ENCODE data around the gene MESD. TPM values are rescaled to one million over a fixed set of nuclear protein-coding genes. Genes with fewer than 3 reads are reported as not detected.

The MESD gene
- total RNA-seq, 5 donors from 2014 or later (not counting 1 experiment from before 2014, with no cell fraction given): 17.7 to 32.8 (median 30.7) TPM

DNA sequence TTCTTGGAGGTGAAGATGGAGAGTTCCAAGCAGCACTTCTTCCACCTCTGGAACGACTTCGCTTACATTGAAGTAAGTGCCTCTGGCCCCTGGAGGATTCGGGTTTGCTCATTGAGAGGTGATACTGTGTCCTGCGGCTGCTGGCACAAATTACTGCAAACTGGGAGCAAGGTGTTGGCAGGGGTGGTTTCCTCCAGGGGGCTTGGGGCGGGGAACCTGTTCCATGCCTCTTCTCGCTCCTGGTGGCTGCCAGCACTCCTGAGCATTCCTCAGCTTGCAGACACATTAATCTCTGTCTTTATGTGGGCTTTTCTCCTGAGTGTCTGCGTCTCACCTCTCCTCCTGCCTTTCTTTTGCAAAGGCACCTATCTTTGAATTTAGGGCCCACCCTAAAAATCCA is 47.4 kb downstream of the MESD start:
- H3K36me3 ChIP-seq (ENCODE audit: control insufficient read depth in 2 of 2, extremely low read depth in 1 of 2, insufficient read depth in 1 of 2, low read length in 1 of 2): peaks cover 36 to 37% of the 10 kb centered on the region in 2 donors
- Mint-ChIP-seq H3K4me1 (no peaks in the 10 kb centered on the region), H3K27me3 (no peaks in the 10 kb centered on the region), H3K27ac (no peak overlapping the region), H3K36me3 (peaks cover 62% of the 10 kb centered on the region), H3K9me3 (no peaks in the 10 kb centered on the region), H3K4me3 (no peak overlapping the region)
- DNase-seq (no peak), ATAC-seq (replicated peaks in 1 of 4) (no peak)
- no peaks in the 10 kb centered on the region for H3K27me3 ChIP-seq (replicated peaks in 1 of 2; ENCODE audit: control insufficient read depth in 2 of 2, extremely low read depth in 1 of 2, insufficient read depth in 2 of 2, low read length in 1 of 2)
- H3K4me3 ChIP-seq (ENCODE audit: control insufficient read depth in 1 of 2, extremely low read depth in 1 of 2, low read length in 1 of 2): no peak overlapping the region
- no peaks in the 10 kb centered on the region for H3K9me3 ChIP-seq
- WGBS (ENCODE audit: insufficient coverage): no CpG with 5 or more reads among the region's 7 CpGs
- H3K4me1 ChIP-seq (ENCODE audit: control insufficient read depth in 1 of 2, extremely low read depth in 1 of 2, insufficient read depth in 2 of 2, low read length in 2 of 2): no peaks in the 10 kb centered on the region
- ChIA-PET POLR2A (no interaction called here), CTCF (interaction anchor here in 1 of 2 donors (0.6 kb wide), 1 partner anchor 8 kb away, joined by 3 read pairs; no protein-coding TSS in a partner anchor)
- no peak overlapping the region for H3K27ac ChIP-seq (ENCODE audit: low read length)

DNA sequence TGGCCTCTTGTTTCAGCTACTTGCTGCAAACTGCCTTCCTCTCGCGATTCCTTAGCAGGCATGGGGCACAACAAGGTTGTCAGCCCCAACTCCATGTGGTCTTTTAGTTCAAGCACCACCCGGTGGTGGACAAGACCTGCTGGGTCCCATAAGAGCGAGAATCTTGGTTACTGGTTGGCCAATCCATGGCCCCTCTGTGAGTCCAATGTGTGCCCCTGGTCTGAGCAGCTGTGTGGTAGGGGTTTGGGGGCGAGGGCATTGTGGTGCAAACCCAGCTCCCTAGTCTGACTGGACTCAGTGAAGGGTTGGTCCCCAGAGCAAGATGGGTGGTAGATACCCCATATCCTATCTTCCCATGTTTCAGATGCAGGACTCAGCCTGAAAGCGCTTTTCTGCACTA is 48.8 kb downstream of the MESD start:
- Mint-ChIP-seq H3K4me1 (no peaks in the 10 kb centered on the region), H3K27me3 (no peaks in the 10 kb centered on the region), H3K4me3 (no peak overlapping the region), H3K36me3 (peaks cover 63% of the 10 kb centered on the region), H3K9me3 (no peaks in the 10 kb centered on the region), H3K27ac (no peak overlapping the region)
- Histone ChIP-seq H3K36me3 (ENCODE audit: control insufficient read depth in 2 of 2, extremely low read depth in 1 of 2, insufficient read depth in 1 of 2, low read length in 1 of 2) (peaks cover 29 to 37% of the 10 kb centered on the region in 2 donors), H3K27ac (ENCODE audit: low read length) (no peak overlapping the region), H3K4me3 (ENCODE audit: control insufficient read depth in 1 of 2, extremely low read depth in 1 of 2, low read length in 1 of 2) (no peak overlapping the region), H3K27me3 (replicated peaks in 1 of 2; ENCODE audit: control insufficient read depth in 2 of 2, extremely low read depth in 1 of 2, insufficient read depth in 2 of 2, low read length in 1 of 2) (no peaks in the 10 kb centered on the region), H3K9me3 (no peaks in the 10 kb centered on the region), H3K4me1 (ENCODE audit: control insufficient read depth in 1 of 2, extremely low read depth in 1 of 2, insufficient read depth in 2 of 2, low read length in 2 of 2) (no peaks in the 10 kb centered on the region)
- ChIA-PET POLR2A (no interaction called here), CTCF (interaction anchor here in 1 of 2 donors (0.6 kb wide), 1 partner anchor 116 kb away, joined by 3 read pairs; no protein-coding TSS in a partner anchor)
- WGBS (ENCODE audit: insufficient coverage): 85% methylated on average over 3 of the region's 6 CpGs
- ATAC-seq (replicated peaks in 1 of 4) (no peak), DNase-seq (no peak)

DNA sequence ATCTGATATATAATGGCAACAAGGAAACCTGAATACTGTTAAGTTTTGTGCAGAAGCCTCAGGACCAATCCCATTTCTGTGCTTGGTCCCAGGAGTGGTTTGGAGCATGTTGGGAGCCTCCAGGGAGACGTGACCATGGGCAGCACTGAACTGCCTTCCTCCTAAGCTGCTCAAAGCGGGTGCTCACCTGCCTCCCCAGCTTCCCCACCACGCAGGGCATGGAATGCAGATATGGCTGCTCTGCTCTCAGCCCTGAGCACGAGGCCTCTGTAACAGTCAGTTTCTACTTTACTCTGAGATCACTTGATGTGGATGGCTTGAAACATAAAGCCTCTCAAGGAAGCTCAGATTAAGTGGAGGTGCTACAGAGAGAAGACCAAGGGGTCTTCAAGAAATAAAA is 49.3 kb downstream of the MESD start:
- H3K27ac ChIP-seq (ENCODE audit: low read length): no peak overlapping the region
- Mint-ChIP-seq H3K27me3 (no peaks in the 10 kb centered on the region), H3K36me3 (peaks cover 58% of the 10 kb centered on the region), H3K27ac (no peak overlapping the region), H3K9me3 (no peaks in the 10 kb centered on the region), H3K4me3 (no peak overlapping the region), H3K4me1 (no peaks in the 10 kb centered on the region)
- no peaks in the 10 kb centered on the region for H3K4me1 ChIP-seq (ENCODE audit: control insufficient read depth in 1 of 2, extremely low read depth in 1 of 2, insufficient read depth in 2 of 2, low read length in 2 of 2)
- DNase-seq: no peak
- no peaks in the 10 kb centered on the region for H3K9me3 ChIP-seq
- WGBS (ENCODE audit: insufficient coverage): 100% methylated on average over 2 of the region's 4 CpGs
- peaks cover 26 to 35% of the 10 kb centered on the region in 2 donors for H3K36me3 ChIP-seq (ENCODE audit: control insufficient read depth in 2 of 2, extremely low read depth in 1 of 2, insufficient read depth in 1 of 2, low read length in 1 of 2)
- ChIA-PET POLR2A (no interaction called here), CTCF (interaction anchor here in 1 of 2 donors (0.6 kb wide), 1 partner anchor 117 kb away, joined by 3 read pairs; no protein-coding TSS in a partner anchor)
- ATAC-seq (replicated peaks in 1 of 4): no peak
- no peak overlapping the region for H3K4me3 ChIP-seq (ENCODE audit: control insufficient read depth in 1 of 2, extremely low read depth in 1 of 2, low read length in 1 of 2)
- no peaks in the 10 kb centered on the region for H3K27me3 ChIP-seq (replicated peaks in 1 of 2; ENCODE audit: control insufficient read depth in 2 of 2, extremely low read depth in 1 of 2, insufficient read depth in 2 of 2, low read length in 1 of 2)

DNA sequence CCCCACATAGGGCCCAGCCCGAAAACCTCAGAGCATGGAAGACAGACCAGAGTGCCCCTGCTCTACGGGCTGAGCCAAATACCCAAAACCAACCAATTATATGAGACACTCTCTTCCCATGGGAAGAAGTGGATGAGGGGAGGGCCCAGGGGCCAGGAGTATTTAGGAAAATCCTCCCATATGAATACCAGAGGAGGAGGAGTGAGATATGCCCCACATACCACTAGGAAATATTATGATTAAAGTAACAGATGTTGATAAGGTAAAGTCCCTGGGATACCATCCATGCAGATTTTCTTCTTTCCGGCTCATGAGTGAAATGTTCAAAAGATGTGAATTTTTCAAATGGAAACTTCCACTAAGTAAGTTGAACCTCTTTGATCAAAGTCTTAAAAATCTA is 50.4 kb downstream of the MESD start:
- no CpG with 5 or more reads among the region's 3 CpGs for WGBS (ENCODE audit: insufficient coverage)
- Mint-ChIP-seq H3K27ac (no peak overlapping the region), H3K36me3 (peaks cover 59% of the 10 kb centered on the region), H3K9me3 (no peaks in the 10 kb centered on the region), H3K27me3 (no peaks in the 10 kb centered on the region), H3K4me3 (no peak overlapping the region), H3K4me1 (peaks cover 0 to 2% (median 0%) of the 10 kb centered on the region in 3 donors)
- DNase-seq (no peak), ATAC-seq (replicated peaks in 1 of 4) (no peak)
- ChIA-PET POLR2A (no interaction called here), CTCF (no interaction called here)
- no peaks in the 10 kb centered on the region for H3K27me3 ChIP-seq (replicated peaks in 1 of 2; ENCODE audit: control insufficient read depth in 2 of 2, extremely low read depth in 1 of 2, insufficient read depth in 2 of 2, low read length in 1 of 2)
- H3K36me3 ChIP-seq (ENCODE audit: control insufficient read depth in 2 of 2, extremely low read depth in 1 of 2, insufficient read depth in 1 of 2, low read length in 1 of 2): peaks cover 20 to 26% of the 10 kb centered on the region in 2 donors
- no peak overlapping the region for H3K4me3 ChIP-seq (ENCODE audit: control insufficient read depth in 1 of 2, extremely low read depth in 1 of 2, low read length in 1 of 2)
- H3K4me1 ChIP-seq (ENCODE audit: control insufficient read depth in 1 of 2, extremely low read depth in 1 of 2, insufficient read depth in 2 of 2, low read length in 2 of 2): no peaks in the 10 kb centered on the region
- no peak overlapping the region for H3K27ac ChIP-seq (ENCODE audit: low read length)
- no peaks in the 10 kb centered on the region for H3K9me3 ChIP-seq

DNA sequence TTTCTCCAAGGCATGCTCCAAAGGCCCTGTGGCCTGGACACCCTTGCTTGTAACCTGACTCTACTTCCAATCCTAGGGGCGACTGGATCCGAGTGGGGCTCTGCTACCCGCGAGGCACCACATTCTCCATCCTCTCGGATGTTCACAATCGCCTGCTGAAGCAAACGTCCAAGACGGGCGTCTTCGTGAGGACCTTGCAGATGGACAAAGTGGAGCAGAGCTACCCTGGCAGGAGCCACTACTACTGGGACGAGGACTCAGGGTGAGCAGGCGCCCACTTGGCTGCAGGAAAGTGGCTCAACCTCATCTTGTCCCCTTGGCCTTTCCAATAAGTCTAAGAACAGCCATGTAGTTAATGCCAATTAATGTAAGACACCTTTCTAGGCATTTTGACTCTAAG is 51.9 kb downstream of the MESD start:
- WGBS (ENCODE audit: insufficient coverage): 97% methylated on average over 11 of the region's 12 CpGs
- Mint-ChIP-seq H3K27ac (no peak overlapping the region), H3K36me3 (peaks cover 48% of the 10 kb centered on the region), H3K4me3 (no peak overlapping the region), H3K9me3 (no peaks in the 10 kb centered on the region), H3K4me1 (peaks cover 0 to 2% (median 0%) of the 10 kb centered on the region in 3 donors), H3K27me3 (no peaks in the 10 kb centered on the region)
- no peak for DNase-seq
- ChIA-PET CTCF (no interaction called here), POLR2A (no interaction called here)
- Histone ChIP-seq H3K27ac (ENCODE audit: low read length) (no peak overlapping the region), H3K36me3 (ENCODE audit: control insufficient read depth in 2 of 2, extremely low read depth in 1 of 2, insufficient read depth in 1 of 2, low read length in 1 of 2) (peaks cover 14 to 24% of the 10 kb centered on the region in 2 donors), H3K9me3 (no peaks in the 10 kb centered on the region), H3K4me3 (ENCODE audit: control insufficient read depth in 1 of 2, extremely low read depth in 1 of 2, low read length in 1 of 2) (no peak overlapping the region), H3K4me1 (ENCODE audit: control insufficient read depth in 1 of 2, extremely low read depth in 1 of 2, insufficient read depth in 2 of 2, low read length in 2 of 2) (no peaks in the 10 kb centered on the region), H3K27me3 (replicated peaks in 1 of 2; ENCODE audit: control insufficient read depth in 2 of 2, extremely low read depth in 1 of 2, insufficient read depth in 2 of 2, low read length in 1 of 2) (no peaks in the 10 kb centered on the region)
- no peak for ATAC-seq (replicated peaks in 1 of 4)

DNA sequence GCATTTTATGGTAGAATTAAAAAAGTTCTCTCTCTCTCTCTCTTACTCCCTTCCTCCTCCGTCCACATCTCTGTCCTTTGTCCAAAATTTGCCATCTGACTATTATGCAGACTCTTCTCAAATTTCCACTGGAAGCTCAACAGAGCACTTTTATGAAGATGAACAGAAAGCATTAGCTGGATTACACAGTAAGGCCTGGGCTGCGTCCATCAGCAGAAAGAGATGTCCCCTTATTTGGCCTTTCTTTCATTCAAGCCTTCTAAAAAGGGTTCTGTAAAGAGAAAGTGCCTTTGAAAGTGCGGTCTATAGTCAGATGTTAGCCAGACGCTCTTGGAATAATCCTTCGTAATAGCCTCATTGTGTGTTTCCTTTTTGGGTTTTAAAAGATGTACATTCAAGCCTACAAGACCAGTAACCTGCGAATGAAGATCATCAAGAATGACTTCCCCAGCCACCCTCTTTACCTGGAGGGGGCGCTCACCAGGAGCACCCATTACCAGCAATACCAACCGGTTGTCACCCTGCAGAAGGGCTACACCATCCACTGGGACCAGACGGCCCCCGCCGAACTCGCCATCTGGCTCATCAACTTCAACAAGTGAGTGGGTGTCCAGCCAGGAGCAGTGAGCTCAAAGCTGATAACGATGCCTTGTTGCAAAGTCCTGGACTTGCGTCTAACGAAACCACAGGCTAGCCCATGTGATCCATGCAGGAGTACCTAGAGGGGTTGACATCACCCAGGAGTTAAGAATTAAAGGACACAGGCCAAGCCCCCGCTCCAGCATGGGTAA is 53.1 kb downstream of the MESD start:
- Histone ChIP-seq H3K27me3 (replicated peaks in 1 of 2; ENCODE audit: control insufficient read depth in 2 of 2, extremely low read depth in 1 of 2, insufficient read depth in 2 of 2, low read length in 1 of 2) (no peaks in the 10 kb centered on the region), H3K36me3 (ENCODE audit: control insufficient read depth in 2 of 2, extremely low read depth in 1 of 2, insufficient read depth in 1 of 2, low read length in 1 of 2) (peaks cover 6 to 15% of the 10 kb centered on the region in 2 donors), H3K4me3 (ENCODE audit: control insufficient read depth in 1 of 2, extremely low read depth in 1 of 2, low read length in 1 of 2) (no peak overlapping the region), H3K27ac (ENCODE audit: low read length) (no peak overlapping the region), H3K9me3 (no peaks in the 10 kb centered on the region), H3K4me1 (ENCODE audit: control insufficient read depth in 1 of 2, extremely low read depth in 1 of 2, insufficient read depth in 2 of 2, low read length in 2 of 2) (no peaks in the 10 kb centered on the region)
- Mint-ChIP-seq H3K27ac (no peak overlapping the region), H3K9me3 (no peaks in the 10 kb centered on the region), H3K4me1 (peaks cover 0 to 2% (median 0%) of the 10 kb centered on the region in 3 donors), H3K27me3 (no peaks in the 10 kb centered on the region), H3K4me3 (no peak overlapping the region), H3K36me3 (peaks cover 37% of the 10 kb centered on the region)
- no peak for ATAC-seq (replicated peaks in 1 of 4)
- DNase-seq: no peak
- CTCF ChIA-PET: no interaction called here
- POLR2A ChIA-PET: interaction anchor here in 1 of 2 donors (0.5 kb wide), 1 partner anchor 24 kb away, joined by 5 read pairs; no protein-coding TSS in a partner anchor
- 96% methylated on average over 12 of the region's 16 CpGs for WGBS (ENCODE audit: insufficient coverage)
